Erythroblast (primary cell): ENCODE measurements around the gene CDX1.

Source experiments
- GATA1 ChIP-seq: IDR thresholded peaks from 2 replicates; pipeline ENCODE4 v1.6.1; 2011; ENCODE audit warnings: low read depth, mild to moderate bottlenecking, control low read depth, low read length, moderate library complexity
- POLR2A ChIP-seq: IDR thresholded peaks from 2 replicates; pipeline ENCODE4 v1.6.1; 2011; ENCODE audit warnings: mild to moderate bottlenecking, low read length

DNA sequence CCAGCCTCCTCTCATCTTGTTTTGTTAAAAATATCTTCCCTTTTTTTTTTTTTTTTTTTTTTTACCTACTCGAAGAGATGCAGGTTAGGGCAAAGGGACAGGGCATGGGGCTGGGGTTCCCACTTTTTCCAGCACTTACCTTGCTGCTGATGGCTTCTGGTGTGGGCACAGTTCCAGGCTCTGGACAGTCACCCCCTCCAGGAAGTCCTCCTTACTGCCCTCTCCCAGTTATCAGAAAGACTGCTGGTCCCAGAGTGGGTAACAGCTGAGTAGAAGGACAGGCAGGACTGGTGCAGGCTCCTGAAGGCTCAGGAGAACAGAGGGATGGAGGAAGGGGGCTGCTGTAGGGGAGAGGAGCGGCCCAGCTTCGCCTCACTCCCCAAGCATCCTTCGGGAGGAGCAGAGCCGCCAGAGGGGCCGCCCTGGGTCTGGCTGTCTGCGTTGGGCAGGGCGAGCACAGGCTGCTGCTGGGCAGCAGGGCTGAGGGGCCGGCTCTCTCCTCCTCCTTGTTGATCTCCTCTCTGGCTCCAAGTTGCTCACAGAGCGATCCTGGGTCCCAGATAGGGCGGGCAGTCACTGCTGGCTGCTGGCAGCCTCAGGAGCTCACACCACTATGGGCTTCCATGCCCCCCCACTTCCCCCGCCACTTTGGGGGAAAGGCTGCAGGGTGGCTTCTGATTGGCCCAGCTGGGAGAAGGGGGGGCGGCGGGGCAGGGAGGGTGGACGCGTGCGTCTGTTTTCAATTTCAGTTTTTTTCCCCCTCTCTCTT lies 11.1 kb upstream of the CDX1 start, which contains the start of gene PDGFRB:
- TF ChIP-seq POLR2A (no peak), GATA1 (no peak)
